KMS-11 (cell line): ENCODE data around the gene RRBP1.

Experiments used
- H2AFZ ChIP-seq: fragments of 200-600 bp; sonication (generic); 2 replicates; pipeline ENCODE4 v1.6.1; 2016; ENCODE audit warnings: antibody characterized with exemption, mixed run types, low read depth
- H3K27ac ChIP-seq: fragments of 200-600 bp; sonication (generic); 2 replicates; pipeline ENCODE4 v1.6.1; 2016; ENCODE audit warnings: mild to moderate bottlenecking, mixed run types
- H3K27me3 ChIP-seq: fragments of 200-600 bp; sonication (generic); 2 replicates; pipeline ENCODE4 v1.6.1; 2017; ENCODE audit warnings: mild to moderate bottlenecking, low read depth, mixed run types, moderate library complexity; ENCODE audit not compliant: insufficient read depth
- H3K36me3 ChIP-seq: fragments of 200-600 bp; sonication (generic); 2 replicates; pipeline ENCODE4 v1.6.1; 2017; ENCODE audit warnings: mild to moderate bottlenecking, mixed run types; ENCODE audit not compliant: insufficient read depth
- H3K4me1 ChIP-seq: fragments of 200-600 bp; sonication (generic); 2 replicates; pipeline ENCODE4 v1.6.1; 2016; ENCODE audit warnings: mild to moderate bottlenecking, low read depth, mixed run types; ENCODE audit not compliant: poor library complexity, severe bottlenecking
- H3K4me2 ChIP-seq: fragments of 200-600 bp; sonication (generic); 2 replicates; pipeline ENCODE4 v1.7.0; 2016; ENCODE audit warnings: mild to moderate bottlenecking, mixed run types
- H3K4me3 ChIP-seq: fragments of 200-600 bp; sonication (generic); IDR thresholded peaks from 2 replicates; pipeline ENCODE4 v1.6.1; 2017; ENCODE audit warnings: low read depth, low read length, mixed read lengths; ENCODE audit not compliant: insufficient read depth
- H3K79me2 ChIP-seq: fragments of 200-600 bp; sonication (generic); 2 replicates; pipeline ENCODE4 v1.6.1; 2016; ENCODE audit warnings: low read depth, mixed run types; ENCODE audit not compliant: insufficient read depth
- H3K9ac ChIP-seq: fragments of 200-600 bp; sonication (generic); 2 replicates; pipeline ENCODE4 v1.6.1; 2016; ENCODE audit warnings: mild to moderate bottlenecking, mixed run types
- H4K20me1 ChIP-seq: fragments of 200-600 bp; sonication (generic); 2 replicates; pipeline ENCODE4 v1.6.1; 2016; ENCODE audit warnings: mild to moderate bottlenecking, mixed run types; ENCODE audit not compliant: insufficient read depth
- CTCF ChIP-seq: fragments of 200-600 bp; sonication (generic); conservative IDR thresholded peaks from 2 replicates; pipeline ENCODE4 v1.6.1; 2017; ENCODE audit warnings: low read depth, mild to moderate bottlenecking, antibody characterized with exemption, low read length, moderate library complexity, mixed read lengths

Gene RRBP1

DNA sequence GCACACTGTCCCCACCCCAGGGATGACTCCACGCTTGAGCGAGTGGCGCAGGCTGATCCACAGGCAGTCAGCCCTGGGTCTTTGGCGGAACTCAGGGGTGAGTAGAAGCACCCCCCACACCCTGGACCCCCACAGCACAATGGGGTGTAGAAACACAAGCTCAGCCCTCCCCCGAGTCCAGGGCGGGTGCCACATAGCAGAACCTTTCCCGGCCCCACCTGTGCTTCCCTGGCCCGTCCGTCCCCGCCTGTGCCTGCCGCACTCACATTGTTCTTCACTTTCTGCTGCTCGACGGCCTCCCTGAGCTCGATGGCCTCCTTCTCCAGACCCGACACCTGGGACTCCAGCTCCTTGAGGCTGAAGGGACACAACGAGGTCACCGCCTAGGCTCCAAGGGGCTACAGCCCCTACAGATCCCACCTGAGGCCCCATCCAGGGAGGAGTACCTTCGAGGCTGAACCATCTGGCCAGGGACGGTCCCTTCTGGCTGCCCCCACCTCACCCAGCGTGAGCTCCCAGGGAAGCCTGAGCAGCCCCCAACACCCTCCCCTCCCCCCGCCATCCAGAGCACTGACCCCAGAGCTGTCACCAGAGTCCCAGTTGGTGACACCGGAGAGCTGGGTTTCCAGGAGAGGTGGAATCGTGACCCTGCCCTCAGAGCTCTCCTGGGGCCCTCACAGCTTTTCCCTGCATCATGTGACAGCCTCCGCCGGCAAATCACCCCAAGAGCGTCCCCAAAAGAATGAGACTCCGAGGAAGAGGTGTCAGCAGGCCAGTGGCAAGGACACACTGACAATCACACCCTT, 56.6 kb downstream of the RRBP1 start:
- H3K27me3 ChIP-seq, result no peaks in the 10 kb centered on the region
- no peak overlapping the region for H3K4me2 ChIP-seq
- no peaks in the 10 kb centered on the region for H3K36me3 ChIP-seq
- no peak overlapping the region for H3K9ac ChIP-seq
- no peaks in the 10 kb centered on the region for H3K4me1 ChIP-seq
- no peaks in the 10 kb centered on the region for H3K79me2 ChIP-seq
- no peak overlapping the region for H2AFZ ChIP-seq
- H4K20me1 ChIP-seq, result no peaks in the 10 kb centered on the region
- no peak for TF ChIP-seq CTCF
- no peak overlapping the region for H3K27ac ChIP-seq
- H3K4me3 ChIP-seq, result no peak overlapping the region

GRCh38 chr20:17624551-17625245, 57.3 kb downstream of the RRBP1 start:
- H3K4me1 ChIP-seq, result no peaks in the 10 kb centered on the region
- no peak overlapping the region for H3K4me2 ChIP-seq
- no peaks in the 10 kb centered on the region for H4K20me1 ChIP-seq
- H2AFZ ChIP-seq, result no peak overlapping the region
- no peak for TF ChIP-seq CTCF
- H3K79me2 ChIP-seq, result no peaks in the 10 kb centered on the region
- H3K27me3 ChIP-seq, result no peaks in the 10 kb centered on the region
- H3K36me3 ChIP-seq, result no peaks in the 10 kb centered on the region
- H3K4me3 ChIP-seq, result no peak overlapping the region
- no peak overlapping the region for H3K9ac ChIP-seq
- no peak overlapping the region for H3K27ac ChIP-seq

DNA sequence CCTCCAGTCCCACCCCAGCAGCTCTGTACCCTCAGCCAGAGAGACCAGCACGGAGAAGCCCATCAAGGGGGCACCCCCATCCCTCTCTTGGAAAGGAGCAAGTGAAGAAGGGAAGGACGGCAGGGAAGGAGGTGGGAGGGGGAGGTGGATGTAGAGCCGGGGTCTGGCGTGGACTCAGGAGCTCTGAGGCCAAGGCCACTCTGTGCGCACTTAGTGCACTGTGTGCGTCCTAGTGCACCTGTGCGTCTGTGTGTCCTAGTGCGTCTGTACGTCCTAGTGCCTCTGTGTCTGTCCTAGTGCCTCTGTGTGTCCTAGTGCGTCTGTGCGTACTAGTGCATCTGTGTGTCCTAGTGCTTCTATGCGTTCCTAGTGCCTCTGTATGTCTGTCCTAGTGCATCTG, 58.0 kb downstream of the RRBP1 start:
- Histone ChIP-seq H2AFZ (no peak overlapping the region), H3K4me3 (no peak overlapping the region), H3K79me2 (no peaks in the 10 kb centered on the region), H3K4me1 (no peaks in the 10 kb centered on the region), H3K9ac (no peak overlapping the region), H3K36me3 (no peaks in the 10 kb centered on the region), H4K20me1 (no peaks in the 10 kb centered on the region), H3K27me3 (no peaks in the 10 kb centered on the region), H3K27ac (no peak overlapping the region), H3K4me2 (no peak overlapping the region)
- no peak for TF ChIP-seq CTCF

- Histone ChIP-seq H3K9ac (no peak overlapping the region), H4K20me1 (no peaks in the 10 kb centered on the region), H3K36me3 (no peaks in the 10 kb centered on the region), H3K4me2 (no peak overlapping the region), H3K27me3 (no peaks in the 10 kb centered on the region), H3K4me3 (no peak overlapping the region), H2AFZ (no peak overlapping the region), H3K4me1 (no peaks in the 10 kb centered on the region), H3K79me2 (no peaks in the 10 kb centered on the region), H3K27ac (no peak overlapping the region)
- TF ChIP-seq CTCF, result no peak
Measured at GRCh38 chr20:17622851-17623508, 59.1 kb downstream of the RRBP1 start.
